Testis (tissue), 3 donors: ENCODE data around the gene MLLT1. TPM values are rescaled to one million over a fixed set of nuclear protein-coding genes. Genes with fewer than 3 reads are reported as not detected.

Source experiments
- DNase-seq: peaks from one replicate; pipeline ENCODE4 v3.0.0-alpha.2; 2019
- H3K27ac ChIP-seq, 2 donors: fragments of 200-600 bp; sonication (generic); one replicate each; pipeline ENCODE4 v1.5.1; 2019
- H3K27me3 ChIP-seq: fragments of 200-600 bp; sonication (generic); one replicate; pipeline ENCODE4 v1.5.1; 2019
- H3K36me3 ChIP-seq: fragments of 200-600 bp; sonication (generic); one replicate; pipeline ENCODE4 v1.5.1; 2017; ENCODE audit warnings: low read depth; ENCODE audit errors: missing control alignments
- H3K4me1 ChIP-seq: fragments of 200-600 bp; sonication (generic); one replicate; pipeline ENCODE4 v1.5.1; 2019
- H3K4me3 ChIP-seq, 2 donors: fragments of 200-600 bp; sonication (generic); one replicate each; pipeline ENCODE4 v1.5.1; 2017 to 2019
- H3K9me3 ChIP-seq: fragments of 200-600 bp; sonication (generic); one replicate; pipeline ENCODE4 v1.5.1; 2017
- POLR2A ChIP-seq: fragments of 450-650 bp; IDR thresholded peaks from one replicate; pipeline ENCODE4 v1.6.1; 2017; ENCODE audit warnings: antibody characterized with exemption, mild to moderate bottlenecking, moderate library complexity
- WGBS, 2 donors: methylation state at CpG; one replicate each; pipeline ENCODE4 v1.1.5; 2018; 5-methylcytosine and 5-hydroxymethylcytosine counted together
- intact Hi-C: fragments of 100-400 bp; cut with DNase I; formaldehyde crosslinking; loops from one replicate; pipeline ENCODE4 v1.15.1; 2023; ENCODE audit warnings: low total_unique reads
- polyA plus RNA-seq: library from polyadenylated mRNA; stranded (reverse); fragments of 350-450 nt; fragmentation: Illumina TruSeq; extraction: RNeasy Lipid Tissue Mini Kit (QIAGEN cat#74804); gene quantifications from one replicate; pipeline ENCODE4 v1.2.3, GENCODE V29; 2014; ENCODE audit warnings: low read depth, low replicate concordance; ENCODE audit not compliant: insufficient read depth
- total RNA-seq, 2 donors: library from RNA; depleted of rRNA; stranded (reverse); fragments of >200 nt; gene quantifications; one replicate each; pipeline ENCODE4 v1.2.3, GENCODE V29; 2016
- TF ChIP-seq, protein P1 (sequence below), 3 experiments: fragments of 450-650 bp in 2 of 3; fragments of 200-600 bp in 1 of 3; sonication (generic) in 1 of 3; IDR thresholded peaks; one replicate each; pipeline ENCODE4 v1.5.1; 2016 to 2019; ENCODE audit warnings: antibody characterized with exemption in 3 of 3, mild to moderate bottlenecking in 2 of 3, moderate library complexity in 1 of 3

The MLLT1 gene
- total and polyA plus RNA-seq, 3 donors from 2014 or later, result 17.3 to 32.0 (median 22.4) TPM

DNA sequence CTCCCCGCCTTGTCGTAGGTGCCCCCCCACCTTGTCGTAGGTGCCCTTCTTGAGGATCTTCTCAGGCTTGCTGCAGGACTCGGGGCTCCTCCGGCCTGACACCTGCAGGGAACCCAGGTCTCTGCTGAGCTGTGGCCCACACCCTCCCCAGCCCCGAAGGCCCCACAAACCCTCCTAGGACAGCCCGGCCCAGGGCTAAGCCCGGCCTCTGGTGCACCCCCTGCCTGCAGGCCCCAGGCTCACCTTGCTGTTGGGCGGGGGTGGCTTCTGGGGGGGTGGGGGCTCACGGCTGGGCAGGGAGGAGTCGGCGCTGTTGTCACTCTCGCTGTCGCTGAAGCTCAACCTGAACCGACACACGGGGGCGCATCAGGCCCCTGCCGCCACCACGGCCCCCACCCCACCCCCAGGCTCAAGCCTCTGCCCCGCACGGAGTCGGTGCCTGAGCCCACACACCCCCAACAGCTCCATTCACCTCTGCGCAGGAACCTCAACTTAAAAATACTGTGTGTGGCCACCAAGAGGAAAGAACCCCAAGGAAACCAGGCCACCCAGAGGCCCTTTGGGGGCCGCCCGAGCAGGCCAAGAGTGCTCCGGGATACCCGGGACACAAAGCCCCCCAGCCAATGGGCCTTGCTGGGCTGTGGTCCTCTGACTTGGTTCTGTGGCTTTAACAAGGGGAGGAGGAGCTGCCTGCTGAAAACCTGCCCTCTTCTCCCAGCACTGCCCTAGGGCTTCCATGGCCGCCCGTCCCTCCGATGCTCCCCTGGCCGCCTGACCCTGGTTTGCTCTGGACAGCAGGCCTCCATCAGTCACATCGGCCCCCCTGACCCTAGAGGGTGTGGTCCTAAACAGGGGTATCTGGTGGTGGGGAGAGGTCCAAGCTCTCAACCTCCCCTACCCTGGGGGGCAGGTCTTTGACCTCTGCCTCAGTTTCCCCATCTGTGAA lies 65.8 kb downstream of the MLLT1 start:
- H3K4me3 ChIP-seq, result no peak overlapping the region
- no peaks in the 10 kb centered on the region for H3K27me3 ChIP-seq
- H3K27ac ChIP-seq, result no peak overlapping the region
- WGBS, 2 donors, result 93% methylated on average over 32 of the region's 32 CpGs; no CpG with 5 or more reads in 1 of the 2 donors
- no peaks in the 10 kb centered on the region for H3K36me3 ChIP-seq
- H3K4me1 ChIP-seq, result peaks cover 23% of the 10 kb centered on the region
- H3K9me3 ChIP-seq, result no peaks in the 10 kb centered on the region
- DNase-seq, result no peak
- no peak for TF ChIP-seq POLR2A
- TF ChIP-seq, protein P1, sequence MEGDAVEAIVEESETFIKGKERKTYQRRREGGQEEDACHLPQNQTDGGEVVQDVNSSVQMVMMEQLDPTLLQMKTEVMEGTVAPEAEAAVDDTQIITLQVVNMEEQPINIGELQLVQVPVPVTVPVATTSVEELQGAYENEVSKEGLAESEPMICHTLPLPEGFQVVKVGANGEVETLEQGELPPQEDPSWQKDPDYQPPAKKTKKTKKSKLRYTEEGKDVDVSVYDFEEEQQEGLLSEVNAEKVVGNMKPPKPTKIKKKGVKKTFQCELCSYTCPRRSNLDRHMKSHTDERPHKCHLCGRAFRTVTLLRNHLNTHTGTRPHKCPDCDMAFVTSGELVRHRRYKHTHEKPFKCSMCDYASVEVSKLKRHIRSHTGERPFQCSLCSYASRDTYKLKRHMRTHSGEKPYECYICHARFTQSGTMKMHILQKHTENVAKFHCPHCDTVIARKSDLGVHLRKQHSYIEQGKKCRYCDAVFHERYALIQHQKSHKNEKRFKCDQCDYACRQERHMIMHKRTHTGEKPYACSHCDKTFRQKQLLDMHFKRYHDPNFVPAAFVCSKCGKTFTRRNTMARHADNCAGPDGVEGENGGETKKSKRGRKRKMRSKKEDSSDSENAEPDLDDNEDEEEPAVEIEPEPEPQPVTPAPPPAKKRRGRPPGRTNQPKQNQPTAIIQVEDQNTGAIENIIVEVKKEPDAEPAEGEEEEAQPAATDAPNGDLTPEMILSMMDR (IDR thresholded peaks at IDR 0.05), result no peak
- intact Hi-C loops, result no loop called here

DNA sequence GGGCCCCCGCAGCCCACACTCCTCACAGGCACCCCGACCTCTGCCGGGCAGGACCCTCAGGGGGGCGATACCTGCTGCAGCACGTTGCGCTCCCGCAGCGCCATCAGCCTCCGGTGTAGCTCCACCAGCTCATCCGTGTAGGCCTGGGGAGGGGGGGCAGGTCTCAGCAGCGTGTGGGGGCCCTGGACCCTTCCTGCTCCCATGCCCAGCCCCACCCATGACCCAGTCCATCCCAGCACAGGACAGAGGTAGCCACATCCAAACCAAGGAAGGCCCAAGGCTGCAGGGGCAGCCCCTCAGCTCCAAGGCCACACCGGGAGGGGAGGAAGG lies 66.5 kb downstream of the MLLT1 start:
- 85 to 90% methylated on average over 12 of the region's 12 CpGs for WGBS, 2 donors
- no peak for TF ChIP-seq POLR2A
- Histone ChIP-seq H3K36me3 (no peaks in the 10 kb centered on the region), H3K27me3 (no peaks in the 10 kb centered on the region), H3K27ac (no peak overlapping the region), H3K4me3 (no peak overlapping the region), H3K4me1 (peaks cover 16% of the 10 kb centered on the region), H3K9me3 (no peaks in the 10 kb centered on the region)
- intact Hi-C loops, result no loop called here
- DNase-seq, result no peak

DNA sequence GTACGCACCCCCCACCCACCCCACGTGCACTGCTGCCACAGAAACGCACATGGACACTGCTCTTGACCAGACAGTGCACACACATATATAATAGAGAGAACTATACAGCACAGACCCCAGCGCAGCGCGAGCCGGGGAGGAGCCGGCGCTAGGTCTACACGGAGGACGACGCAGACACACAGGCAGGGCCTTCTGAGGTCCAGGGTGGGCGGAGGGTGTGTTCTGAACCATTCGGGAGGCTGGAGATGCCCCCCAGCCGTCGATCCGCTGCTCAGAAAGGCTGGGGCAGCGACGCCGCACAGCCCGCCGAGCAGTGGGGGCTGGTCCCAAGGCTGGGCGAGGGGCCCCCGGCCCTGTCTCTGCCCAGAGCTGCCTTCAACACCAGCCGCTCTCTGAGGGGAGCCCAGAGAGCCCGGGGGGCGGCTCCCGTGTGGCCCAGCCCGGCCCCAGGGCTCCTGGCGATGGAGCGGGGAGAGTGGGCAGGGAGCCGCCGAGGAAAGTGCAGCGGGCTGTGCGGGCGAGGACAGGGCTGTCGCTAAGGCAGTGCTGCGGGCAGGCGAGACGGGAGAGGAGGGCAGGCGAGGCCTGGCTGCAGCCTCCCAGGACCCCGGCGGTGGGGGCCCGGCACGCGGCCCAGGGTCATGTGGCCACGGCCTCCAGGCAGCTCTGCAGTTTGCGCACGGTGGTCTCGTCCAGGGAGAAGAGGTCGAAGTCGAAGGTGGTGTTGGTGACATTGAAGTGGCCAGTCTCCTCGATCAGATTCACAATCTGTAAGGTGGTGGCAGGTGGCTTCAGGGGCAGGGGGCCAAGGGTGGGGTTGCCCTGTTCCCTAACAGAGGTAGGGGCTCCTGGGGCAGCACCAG lies 67.1 kb downstream of the MLLT1 start:
- WGBS, 2 donors, result 92 to 94% methylated on average over 38 to 52 of the region's 53 CpGs
- no peak overlapping the region for H3K4me3 ChIP-seq
- no peaks in the 10 kb centered on the region for H3K9me3 ChIP-seq
- H3K27me3 ChIP-seq, result no peaks in the 10 kb centered on the region
- no peaks in the 10 kb centered on the region for H3K36me3 ChIP-seq
- TF ChIP-seq, protein P1 (IDR thresholded peaks at IDR 0.05), result no peak
- TF ChIP-seq POLR2A, result no peak
- intact Hi-C loops, result no loop called here
- peaks cover 10% of the 10 kb centered on the region for H3K4me1 ChIP-seq
- H3K27ac ChIP-seq, result no peak overlapping the region
- no peak for DNase-seq

DNA sequence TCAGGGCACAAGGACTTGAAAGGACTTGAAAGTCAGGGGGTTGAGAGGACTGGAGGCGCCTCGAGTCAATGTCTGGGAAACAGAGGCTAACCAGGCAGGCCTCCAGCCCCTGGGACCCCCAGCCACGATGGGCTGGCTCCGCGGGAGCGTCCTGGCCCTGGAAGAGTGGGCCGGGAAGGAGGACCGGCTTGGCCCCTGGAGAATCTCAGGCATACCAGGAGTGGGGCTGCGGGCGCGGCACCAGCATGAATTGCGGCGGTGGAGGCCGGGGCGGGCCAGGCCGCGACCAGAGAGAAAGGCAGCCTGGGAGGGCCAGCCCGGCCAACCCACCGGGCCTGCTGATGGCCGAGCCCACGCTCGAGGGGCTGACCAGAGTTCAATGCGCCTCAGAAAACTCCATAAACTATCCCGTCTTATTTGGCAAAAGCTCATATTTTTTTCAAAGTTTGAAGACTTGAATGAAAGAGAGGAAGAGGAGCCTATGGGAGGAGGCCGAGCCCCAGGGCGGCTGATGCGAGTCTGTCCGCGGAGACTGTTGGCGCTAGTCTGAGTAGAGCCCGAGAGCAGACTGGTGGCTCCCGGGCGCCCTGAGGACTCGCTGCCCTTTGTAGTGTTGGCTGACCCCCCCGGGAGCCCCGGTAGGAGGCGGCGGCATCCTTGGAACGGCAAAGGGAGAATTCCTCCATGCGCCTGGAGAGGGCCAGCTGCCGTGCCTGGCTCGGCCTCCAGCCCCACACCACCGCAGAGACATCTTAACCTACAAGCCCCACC lies 68.0 kb downstream of the MLLT1 start:
- no peak for DNase-seq
- no peak overlapping the region for H3K4me3 ChIP-seq
- TF ChIP-seq, protein P1 (IDR thresholded peaks at IDR 0.05), result no peak
- TF ChIP-seq POLR2A, result no peak
- H3K36me3 ChIP-seq, result no peaks in the 10 kb centered on the region
- 91% methylated on average over 43 of the region's 43 CpGs; no CpG with 5 or more reads in 1 of the 2 donors for WGBS, 2 donors
- H3K27me3 ChIP-seq, result no peaks in the 10 kb centered on the region
- intact Hi-C loops, result no loop called here
- H3K27ac ChIP-seq, result no peak overlapping the region
- peaks cover 2% of the 10 kb centered on the region for H3K4me1 ChIP-seq
- H3K9me3 ChIP-seq, result no peaks in the 10 kb centered on the region
